Thymus (tissue), 11 donors: ENCODE measurements around the gene CARD8. TPM values are rescaled to one million over a fixed set of nuclear protein-coding genes. Genes with fewer than 3 reads are reported as not detected.
A peak's percentile ranks its signal among the peaks of the same experiment; 100 is the strongest.

ENCODE experiments used
- DNase-seq, 9 donors: peaks; one replicate each; pipeline ENCODE4 v3.0.0-alpha.2; 2013; ENCODE audit warnings: low spot score in 9 of 9, low read depth in 6 of 9, missing footprints in 1 of 9
- H3K27ac ChIP-seq, 2 donors: one replicate each; pipeline ENCODE4 v1.5.1; 2013; ENCODE audit warnings: control low read depth in 1 of 2, low read depth in 1 of 2, low read length in 1 of 2, mild to moderate bottlenecking in 1 of 2, moderate library complexity in 1 of 2
- H3K27me3 ChIP-seq, 2 donors: one replicate each; pipeline ENCODE4 v1.5.1; 2013; ENCODE audit warnings: low read length in 1 of 2; ENCODE audit not compliant: control insufficient read depth in 2 of 2, insufficient read depth in 1 of 2
- H3K36me3 ChIP-seq, 2 donors: one replicate each; pipeline ENCODE4 v1.5.1; 2013; ENCODE audit warnings: low read length in 1 of 2, mild to moderate bottlenecking in 1 of 2, moderate library complexity in 1 of 2; ENCODE audit not compliant: control insufficient read depth in 2 of 2, insufficient read depth in 2 of 2
- H3K4me1 ChIP-seq, 2 donors: one replicate each; pipeline ENCODE4 v1.5.1; 2013; ENCODE audit warnings: low read length in 2 of 2; ENCODE audit not compliant: control insufficient read depth in 2 of 2, insufficient read depth in 2 of 2
- H3K4me3 ChIP-seq, 2 donors: one replicate each; pipeline ENCODE4 v1.5.1; 2013; ENCODE audit warnings: low read length in 2 of 2, control low read depth in 1 of 2, mild to moderate bottlenecking in 1 of 2
- H3K9me3 ChIP-seq, 2 donors: one replicate each; pipeline ENCODE4 v1.5.1; 2013; ENCODE audit warnings: low read length in 1 of 2, mild to moderate bottlenecking in 1 of 2; ENCODE audit not compliant: control insufficient read depth in 2 of 2, insufficient read depth in 1 of 2
- WGBS: extraction: QIAGEN DNeasy Blood & Tissue Kit; methylation state at CpG from one replicate; pipeline ENCODE4 v1.1.7; 2013; 5-methylcytosine and 5-hydroxymethylcytosine counted together
- polyA plus RNA-seq: library from polyadenylated mRNA; stranded (reverse); fragments of 200-250 nt; gene quantifications from one replicate; pipeline ENCODE4 v1.2.3, GENCODE V29; 2013
- total RNA-seq: library from RNA; stranded (reverse); fragments of 120-200 nt; gene quantifications from one replicate; pipeline ENCODE4 v1.2.4, GENCODE V29; 2013
- donor health status: healthy.

Gene CARD8
- total and polyA plus RNA-seq, 2 donors, result 56.0 to 66.4 TPM

- Histone ChIP-seq H3K9me3 (no peaks in the 10 kb centered on the region), H3K4me1 (no peaks in the 10 kb centered on the region), H3K27me3 (no peaks in the 10 kb centered on the region), H3K36me3 (peaks cover 14 to 34% of the 10 kb centered on the region in 2 donors), H3K27ac (no peak overlapping the region), H3K4me3 (no peak overlapping the region)
- WGBS, result 94% methylated on average over 3 of the region's 3 CpGs
- DNase-seq, result no peak
These were observed 45.7 kb downstream of the CARD8 start for GRCh38 chr19:48210005-48210404.

GRCh38 chr19:48206397-48207093 lies 49.2 kb downstream of the CARD8 start:
- 91% methylated on average over 9 of the region's 9 CpGs for WGBS
- Histone ChIP-seq H3K9me3 (no peaks in the 10 kb centered on the region), H3K4me3 (no peak overlapping the region), H3K4me1 (peaks cover 5 to 12% of the 10 kb centered on the region in 2 donors), H3K36me3 (peaks cover 3 to 9% of the 10 kb centered on the region in 2 donors), H3K27me3 (no peaks in the 10 kb centered on the region), H3K27ac (peak overlapping the region in 1 of 2 donors; percentile 27)
- no peak for DNase-seq

GRCh38 chr19:48203794-48204628 lies 51.7 kb downstream of the CARD8 start:
- Histone ChIP-seq H3K9me3 (no peaks in the 10 kb centered on the region), H3K36me3 (peaks cover 0 to 3% of the 10 kb centered on the region in 2 donors), H3K4me3 (peak overlapping the region; percentile 57 to 68), H3K27ac (peak overlapping the region; percentile 61 to 67), H3K4me1 (peaks cover 5 to 12% of the 10 kb centered on the region in 2 donors), H3K27me3 (no peaks in the 10 kb centered on the region)
- peak; percentile 77 to 95 (median 84) for DNase-seq
- under 1% methylated on average over 34 of the region's 34 CpGs for WGBS

GRCh38 chr19:48203222-48203793 lies 52.4 kb downstream of the CARD8 start:
- Histone ChIP-seq H3K9me3 (no peaks in the 10 kb centered on the region), H3K27ac (peak overlapping the region; percentile 61 to 67), H3K27me3 (no peaks in the 10 kb centered on the region), H3K36me3 (peaks cover 0 to 3% of the 10 kb centered on the region in 2 donors), H3K4me3 (peak overlapping the region; percentile 57 to 68), H3K4me1 (peaks cover 5 to 12% of the 10 kb centered on the region in 2 donors)
- WGBS, result 21% methylated on average over 5 of the region's 5 CpGs
- DNase-seq, result no peak

- Histone ChIP-seq H3K36me3 (peaks cover 0 to 2% of the 10 kb centered on the region in 2 donors), H3K27me3 (no peaks in the 10 kb centered on the region), H3K9me3 (no peaks in the 10 kb centered on the region), H3K27ac (no peak overlapping the region), H3K4me3 (no peak overlapping the region), H3K4me1 (no peaks in the 10 kb centered on the region)
- WGBS, result 87% methylated on average over 13 of the region's 13 CpGs
- no peak for DNase-seq
These were observed 58.6 kb downstream of the CARD8 start for GRCh38 chr19:48196933-48197665.

- Histone ChIP-seq H3K4me3 (no peak overlapping the region), H3K9me3 (no peaks in the 10 kb centered on the region), H3K27me3 (no peaks in the 10 kb centered on the region), H3K36me3 (peaks cover 0 to 2% of the 10 kb centered on the region in 2 donors), H3K4me1 (no peaks in the 10 kb centered on the region), H3K27ac (no peak overlapping the region)
- no peak for DNase-seq
- 87% methylated on average over 23 of the region's 23 CpGs for WGBS
These were observed 59.4 kb downstream of the CARD8 start for GRCh38 chr19:48196321-48196763.

- DNase-seq, result no peak
- 90% methylated on average over 95 of the region's 95 CpGs for WGBS
- Histone ChIP-seq H3K4me3 (no peak overlapping the region), H3K9me3 (no peaks in the 10 kb centered on the region), H3K27me3 (no peaks in the 10 kb centered on the region), H3K36me3 (peaks cover 0 to 2% of the 10 kb centered on the region in 2 donors), H3K4me1 (no peaks in the 10 kb centered on the region), H3K27ac (no peak overlapping the region)
These were observed 60.6 kb downstream of the CARD8 start for GRCh38 chr19:48194844-48195830.
